Type B pancreatic cell (in vitro differentiated cells): ENCODE data around the gene THAP3. TPM values are rescaled to one million over a fixed set of nuclear protein-coding genes. Genes with fewer than 3 reads are reported as not detected.

ENCODE experiments used
- DNase-seq: peaks from one replicate; pipeline ENCODE4 v3.0.0; 2021; ENCODE audit warnings: mixed read lengths; ENCODE audit not compliant: unreplicated experiment; ENCODE audit errors: extremely low spot score
- H3K27ac Mint-ChIP-seq: 2 replicates; pipeline ENCODE4 v1.8.0; 2021; ENCODE audit warnings: mild to moderate bottlenecking, mixed read lengths
- H3K27me3 Mint-ChIP-seq: 2 replicates; pipeline ENCODE4 v1.8.0; 2021; ENCODE audit warnings: mixed read lengths
- H3K36me3 Mint-ChIP-seq: 2 replicates; pipeline ENCODE4 v1.8.0; 2021; ENCODE audit warnings: mixed read lengths
- H3K4me1 Mint-ChIP-seq: one replicate; pipeline ENCODE4 v1.8.0; 2021; ENCODE audit warnings: mixed read lengths; ENCODE audit not compliant: unreplicated experiment
- H3K4me3 Mint-ChIP-seq: 2 replicates; pipeline ENCODE4 v1.8.0; 2021; ENCODE audit warnings: mild to moderate bottlenecking, mixed read lengths
- H3K9me3 Mint-ChIP-seq: 2 replicates; pipeline ENCODE4 v1.8.0; 2021; ENCODE audit warnings: mixed read lengths
- CTCF ChIP-seq: fragments of 200-600 bp; sonication (generic); conservative IDR thresholded peaks from 2 replicates; pipeline ENCODE4 v1.5.0; 2021; ENCODE audit warnings: antibody characterized with exemption, mild to moderate bottlenecking
- total RNA-seq: library from RNA; stranded (reverse); gene quantifications from 2 replicates; pipeline ENCODE4 v1.2.1, GENCODE V29; 2021; ENCODE audit warnings: low replicate concordance

The THAP3 gene
- total RNA-seq, 1 donor from 2014 or later: 21.6 TPM

DNA sequence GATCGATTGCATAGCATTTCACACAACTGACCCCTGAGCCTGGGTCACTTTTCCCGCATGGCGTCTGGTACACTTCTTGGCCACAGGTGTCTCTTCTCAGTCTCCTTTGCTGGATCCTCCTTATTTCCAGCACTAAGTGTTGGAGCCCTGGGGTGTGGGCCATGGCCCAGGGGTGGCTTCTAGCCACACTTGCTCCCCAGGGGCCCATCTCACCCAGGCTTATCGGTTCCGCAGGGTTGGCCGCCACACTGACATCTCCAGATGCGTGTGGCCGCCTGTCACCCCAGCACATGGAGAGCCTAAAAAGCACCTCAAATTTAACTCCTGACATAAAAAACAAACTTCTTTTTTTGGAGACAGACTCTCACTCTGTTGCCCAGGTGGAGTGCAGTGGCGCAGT lies 2.4 kb downstream of the THAP3 start:
- Mint-ChIP-seq H3K4me3 (peak overlapping the region; percentile 91), H3K36me3 (peaks cover 7% of the 10 kb centered on the region), H3K9me3 (no peaks in the 10 kb centered on the region), H3K27ac (no peak overlapping the region), H3K27me3 (no peaks in the 10 kb centered on the region), H3K4me1 (peaks cover 5% of the 10 kb centered on the region)
- DNase-seq: no peak
- TF ChIP-seq CTCF: no peak

DNA sequence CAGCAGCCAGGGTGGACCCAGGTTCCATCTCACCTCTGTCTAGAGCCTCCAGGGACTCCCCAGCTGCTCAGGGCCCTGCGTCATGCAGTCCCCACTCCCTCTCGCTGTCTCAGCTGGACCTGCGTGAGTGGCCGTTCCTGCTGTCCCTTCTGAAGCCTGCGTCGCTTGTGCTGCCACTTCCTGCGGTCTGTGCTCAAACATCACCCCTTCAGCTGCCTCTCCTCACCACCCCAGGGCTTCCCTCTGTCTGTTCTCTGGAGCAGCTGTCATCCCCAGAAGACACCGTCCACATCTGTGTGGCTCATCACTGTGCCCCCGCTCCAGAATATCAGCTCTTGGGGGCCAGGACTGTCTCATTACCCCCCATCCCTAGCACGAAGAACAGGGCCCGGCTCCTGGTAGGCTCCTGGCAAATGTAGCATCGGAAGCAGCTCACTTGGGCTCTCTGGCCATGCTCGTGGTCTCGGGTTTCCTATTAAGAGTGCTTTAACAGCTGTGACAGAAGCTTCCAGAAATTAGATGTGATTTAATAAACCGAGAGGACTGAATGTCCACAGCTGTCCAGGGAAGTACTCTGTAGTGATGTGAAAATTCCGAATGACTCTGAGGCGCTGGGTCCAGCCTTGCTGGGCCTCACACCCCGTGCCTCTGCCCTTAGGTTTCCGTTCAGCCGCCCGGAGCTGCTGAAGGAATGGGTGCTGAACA lies 3.3 kb downstream of the THAP3 start:
- H3K36me3 Mint-ChIP-seq: peaks cover 7% of the 10 kb centered on the region
- DNase-seq: no peak
- H3K27me3 Mint-ChIP-seq: no peaks in the 10 kb centered on the region
- H3K4me1 Mint-ChIP-seq: peaks cover 5% of the 10 kb centered on the region
- peak overlapping the region; percentile 46 for H3K4me3 Mint-ChIP-seq
- peak overlapping the region; percentile 4 for H3K27ac Mint-ChIP-seq
- H3K9me3 Mint-ChIP-seq: no peaks in the 10 kb centered on the region
- TF ChIP-seq CTCF: no peak

DNA sequence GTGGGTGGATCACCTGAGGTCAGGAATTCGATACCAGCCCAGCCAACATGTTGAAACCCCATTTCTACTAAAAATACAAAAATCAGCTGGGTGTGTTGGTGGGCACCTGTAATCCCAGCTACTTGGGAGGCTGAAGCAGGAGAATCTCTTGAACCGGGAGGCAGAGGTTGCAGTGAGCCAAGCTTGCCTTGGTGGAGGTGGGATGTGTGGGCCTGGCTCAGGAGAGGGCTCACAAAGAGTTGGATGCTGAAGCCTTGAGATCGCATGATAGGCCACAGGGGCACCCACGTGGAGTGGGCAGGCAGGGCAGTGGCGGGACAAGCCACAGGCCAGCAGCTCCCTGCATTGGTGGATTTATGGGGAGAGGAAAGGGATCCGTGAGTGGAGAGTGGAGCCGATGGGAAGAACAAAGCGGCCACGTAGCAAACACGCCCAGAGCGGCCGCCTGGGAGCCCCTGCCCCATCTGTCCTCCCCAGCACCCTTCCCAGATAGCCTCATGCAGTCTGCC lies 4.4 kb downstream of the THAP3 start:
- TF ChIP-seq CTCF: no peak
- Mint-ChIP-seq H3K9me3 (no peaks in the 10 kb centered on the region), H3K4me1 (peaks cover 5% of the 10 kb centered on the region), H3K4me3 (no peak overlapping the region), H3K27me3 (no peaks in the 10 kb centered on the region), H3K27ac (no peak overlapping the region), H3K36me3 (peaks cover 4% of the 10 kb centered on the region)
- no peak for DNase-seq

DNA sequence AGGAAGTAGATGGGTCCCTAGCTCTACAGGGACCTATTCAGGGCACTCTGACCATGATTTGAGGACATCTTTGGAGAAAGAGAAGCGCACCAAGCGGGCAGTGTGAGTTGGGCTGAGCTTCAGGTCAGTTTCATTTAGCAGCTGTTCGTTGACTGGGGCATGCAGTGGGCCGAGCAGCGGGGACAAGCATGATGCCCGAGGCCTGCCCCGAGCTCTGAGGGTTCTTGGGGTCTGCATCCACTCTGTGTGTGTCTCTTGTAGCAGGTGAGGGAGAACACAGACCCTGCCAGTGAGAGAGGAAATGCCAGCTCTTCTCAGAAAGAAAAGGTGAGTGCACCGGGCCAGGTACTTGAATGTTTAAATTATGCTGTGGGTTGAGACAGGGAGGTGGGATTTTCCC lies 5.4 kb downstream of the THAP3 start:
- DNase-seq: no peak
- no peak for TF ChIP-seq CTCF
- no peaks in the 10 kb centered on the region for H3K27me3 Mint-ChIP-seq
- H3K4me1 Mint-ChIP-seq: peaks cover 5% of the 10 kb centered on the region
- no peak overlapping the region for H3K27ac Mint-ChIP-seq
- no peak overlapping the region for H3K4me3 Mint-ChIP-seq
- H3K36me3 Mint-ChIP-seq: peaks cover 4% of the 10 kb centered on the region
- H3K9me3 Mint-ChIP-seq: no peaks in the 10 kb centered on the region

DNA sequence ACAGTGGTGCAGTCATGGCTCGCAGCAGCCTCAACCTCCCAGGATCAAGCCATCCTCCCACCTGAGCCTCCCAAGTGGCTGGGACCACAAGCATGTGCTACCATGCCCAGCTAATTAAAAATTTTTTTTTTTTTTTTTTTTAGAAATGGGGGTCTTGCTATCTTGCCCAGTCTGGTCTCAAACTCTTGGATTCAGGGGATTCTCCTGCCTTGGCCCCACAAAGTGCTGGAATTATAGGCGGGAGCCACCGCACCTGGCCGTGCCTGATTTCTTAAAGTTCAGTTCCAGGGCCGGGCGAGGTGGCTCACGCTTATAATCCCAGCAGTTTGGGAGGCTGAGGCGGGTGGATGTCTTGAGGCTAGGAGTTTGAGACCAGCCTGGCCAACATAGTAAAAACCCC lies 6.4 kb downstream of the THAP3 start:
- peaks cover 4% of the 10 kb centered on the region for H3K36me3 Mint-ChIP-seq
- TF ChIP-seq CTCF: no peak
- no peak for DNase-seq

More for the DNA sequence above, 6.4 kb downstream of the THAP3 start:
- peaks cover 5% of the 10 kb centered on the region for H3K4me1 Mint-ChIP-seq
- no peak overlapping the region for H3K27ac Mint-ChIP-seq
- no peaks in the 10 kb centered on the region for H3K27me3 Mint-ChIP-seq
- no peak overlapping the region for H3K4me3 Mint-ChIP-seq
- H3K9me3 Mint-ChIP-seq: no peaks in the 10 kb centered on the region
